DND-41 (cell line): ENCODE measurements around the gene AGPAT3.

Experiments used
- ATAC-seq: fragments of 200-7000 bp; cut with Tn5 transposase; 3 replicates; pipeline ENCODE4 v1.9.1; 2021; ENCODE audit warnings: low read depth; ENCODE audit not compliant: insufficient read depth
- DNase-seq: peaks from one replicate; pipeline ENCODE4 v3.0.0-alpha.2; 2020
- H2AFZ ChIP-seq: 2 replicates; pipeline ENCODE4 v1.6.0; 2012; ENCODE audit warnings: low read depth, low read length
- H3K27ac ChIP-seq: 2 replicates; pipeline ENCODE4 v1.5.1; 2012; ENCODE audit warnings: low read length, inconsistent platforms
- H3K27me3 ChIP-seq: fragments of 200-600 bp; sonication (generic); 2 replicates; pipeline ENCODE4 v1.6.0; 2012; ENCODE audit warnings: low read length, mild to moderate bottlenecking, inconsistent platforms; ENCODE audit not compliant: insufficient read depth, poor library complexity
- H3K36me3 ChIP-seq: 2 replicates; pipeline ENCODE4 v1.5.1; 2012; ENCODE audit warnings: low read length, inconsistent platforms; ENCODE audit not compliant: insufficient read depth
- H3K4me1 ChIP-seq: 2 replicates; pipeline ENCODE4 v1.5.1; 2012; ENCODE audit warnings: mild to moderate bottlenecking, low read length; ENCODE audit not compliant: insufficient read depth
- H3K4me2 ChIP-seq: 2 replicates; pipeline ENCODE4 v1.6.0; 2012; ENCODE audit warnings: mild to moderate bottlenecking, moderate library complexity, low read length, inconsistent platforms; ENCODE audit not compliant: insufficient read depth
- H3K4me3 ChIP-seq, 2 experiments: fragments of 200-600 bp in 1 of 2; shearing (Covaris generic) in 1 of 2; 2 replicates each; pipeline ENCODE4 v1.5.1; 2012 to 2016; ENCODE audit warnings: inconsistent platforms in 2 of 2, low read length in 2 of 2, mild to moderate bottlenecking in 2 of 2, low read depth in 1 of 2, moderate library complexity in 1 of 2
- H3K79me2 ChIP-seq: 2 replicates; pipeline ENCODE4 v1.6.0; 2012; ENCODE audit warnings: low read length, inconsistent platforms; ENCODE audit not compliant: insufficient read depth
- H3K9ac ChIP-seq: 2 replicates; pipeline ENCODE4 v1.6.0; 2012; ENCODE audit warnings: low read depth, mild to moderate bottlenecking, inconsistent platforms, low read length, moderate library complexity
- H3K9me3 ChIP-seq: 2 replicates; pipeline ENCODE4 v1.5.1; 2012; ENCODE audit warnings: low read length, moderate library complexity, mild to moderate bottlenecking, inconsistent platforms; ENCODE audit not compliant: insufficient read depth, severe bottlenecking
- H4K20me1 ChIP-seq: 2 replicates; pipeline ENCODE4 v1.6.0; 2012; ENCODE audit warnings: low read length; ENCODE audit not compliant: insufficient read depth
- EZH2 ChIP-seq: IDR thresholded peaks from 3 replicates; pipeline ENCODE4 v1.6.1; 2012; ENCODE audit warnings: borderline replicate concordance, low read depth, mild to moderate bottlenecking, moderate library complexity, low read length, inconsistent platforms; ENCODE audit not compliant: severe bottlenecking
- TF ChIP-seq, protein P1 (sequence below): IDR thresholded peaks from 2 replicates; pipeline ENCODE4 v1.5.1; 2012; ENCODE audit warnings: borderline replicate concordance, low read length, moderate library complexity, mild to moderate bottlenecking; ENCODE audit not compliant: poor library complexity, severe bottlenecking; ENCODE audit errors: extremely low read depth

Gene AGPAT3

DNA sequence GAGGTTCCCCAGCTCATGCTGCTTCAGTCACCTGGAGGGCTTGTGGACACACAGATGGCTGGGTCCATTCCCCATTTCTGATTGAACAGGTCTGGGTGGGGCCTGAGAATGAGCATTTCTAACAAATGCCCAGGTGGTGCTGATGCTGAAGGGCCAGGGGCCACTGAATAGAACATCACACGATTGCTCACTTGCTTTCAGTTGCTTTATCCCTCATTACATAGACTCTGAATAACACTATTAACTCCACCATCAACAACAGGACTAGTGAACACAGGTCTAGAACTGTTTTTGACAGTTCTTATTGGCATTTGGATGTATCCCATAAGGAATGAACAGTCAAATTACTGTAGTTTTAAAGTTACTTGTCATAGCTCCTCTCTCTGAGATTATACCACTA is 159.2 kb downstream of the AGPAT3 start:
- no peak overlapping the region for H2AFZ ChIP-seq
- no peak overlapping the region for H3K9ac ChIP-seq
- TF ChIP-seq EZH2: no peak
- TF ChIP-seq, protein P1, sequence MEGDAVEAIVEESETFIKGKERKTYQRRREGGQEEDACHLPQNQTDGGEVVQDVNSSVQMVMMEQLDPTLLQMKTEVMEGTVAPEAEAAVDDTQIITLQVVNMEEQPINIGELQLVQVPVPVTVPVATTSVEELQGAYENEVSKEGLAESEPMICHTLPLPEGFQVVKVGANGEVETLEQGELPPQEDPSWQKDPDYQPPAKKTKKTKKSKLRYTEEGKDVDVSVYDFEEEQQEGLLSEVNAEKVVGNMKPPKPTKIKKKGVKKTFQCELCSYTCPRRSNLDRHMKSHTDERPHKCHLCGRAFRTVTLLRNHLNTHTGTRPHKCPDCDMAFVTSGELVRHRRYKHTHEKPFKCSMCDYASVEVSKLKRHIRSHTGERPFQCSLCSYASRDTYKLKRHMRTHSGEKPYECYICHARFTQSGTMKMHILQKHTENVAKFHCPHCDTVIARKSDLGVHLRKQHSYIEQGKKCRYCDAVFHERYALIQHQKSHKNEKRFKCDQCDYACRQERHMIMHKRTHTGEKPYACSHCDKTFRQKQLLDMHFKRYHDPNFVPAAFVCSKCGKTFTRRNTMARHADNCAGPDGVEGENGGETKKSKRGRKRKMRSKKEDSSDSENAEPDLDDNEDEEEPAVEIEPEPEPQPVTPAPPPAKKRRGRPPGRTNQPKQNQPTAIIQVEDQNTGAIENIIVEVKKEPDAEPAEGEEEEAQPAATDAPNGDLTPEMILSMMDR: no peak
- H3K4me2 ChIP-seq: no peak overlapping the region
- ATAC-seq (no peak), DNase-seq (no peak)
- H3K4me1 ChIP-seq: peaks cover 9% of the 10 kb centered on the region
- no peaks in the 10 kb centered on the region for H3K9me3 ChIP-seq
- H4K20me1 ChIP-seq: peaks cover 85% of the 10 kb centered on the region
- no peaks in the 10 kb centered on the region for H3K27me3 ChIP-seq
- H3K79me2 ChIP-seq: peaks cover 97% of the 10 kb centered on the region
- H3K36me3 ChIP-seq: no peaks in the 10 kb centered on the region
- H3K27ac ChIP-seq: no peak overlapping the region
- no peak overlapping the region for H3K4me3 ChIP-seq

- Histone ChIP-seq H3K9ac (no peak overlapping the region), H3K27me3 (no peaks in the 10 kb centered on the region), H3K9me3 (no peaks in the 10 kb centered on the region), H3K27ac (no peak overlapping the region), H3K79me2 (peaks cover 97% of the 10 kb centered on the region), H3K4me2 (no peak overlapping the region), H3K36me3 (no peaks in the 10 kb centered on the region), H4K20me1 (peaks cover 85% of the 10 kb centered on the region), H2AFZ (no peak overlapping the region), H3K4me1 (peaks cover 3% of the 10 kb centered on the region; the same call in 1 of the 2 replicates), H3K4me3 (no peak overlapping the region)
- ATAC-seq (no peak), DNase-seq (no peak)
- TF ChIP-seq EZH2: no peak
- TF ChIP-seq, protein P1: no peak
These were observed 159.9 kb downstream of the AGPAT3 start for GRCh38 chr21:44024887-44025353.

DNA sequence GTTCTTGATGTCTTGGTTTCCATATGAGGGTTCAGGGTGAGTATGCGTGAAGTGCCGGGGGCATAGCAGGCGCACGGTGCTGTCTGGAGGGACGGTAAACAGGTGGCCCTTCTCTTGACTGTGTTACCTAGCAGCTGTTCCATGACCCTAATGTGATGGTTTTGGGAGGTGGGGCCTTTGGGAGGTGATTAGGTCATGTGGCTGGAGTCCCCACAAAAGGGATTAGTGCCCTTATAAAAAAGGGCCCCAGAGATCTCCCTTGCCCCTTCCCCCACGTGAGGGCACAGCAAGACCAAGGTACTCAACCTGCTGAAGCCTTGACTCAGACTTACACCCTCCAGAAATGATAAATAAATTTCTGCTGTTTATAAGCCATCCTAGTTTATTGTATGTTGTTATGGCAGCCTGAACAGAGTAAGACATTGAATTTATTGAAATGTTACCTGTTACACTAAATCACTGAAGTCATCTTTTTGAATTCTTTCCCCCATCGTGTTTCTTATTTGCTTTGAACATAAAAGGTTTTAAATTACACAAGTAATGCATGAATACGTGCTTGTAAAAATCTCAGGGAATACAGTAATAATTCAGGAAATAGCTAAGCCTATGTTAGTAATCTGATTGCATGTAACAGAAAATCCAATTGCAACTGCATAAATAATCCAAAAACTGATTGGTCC is 162.7 kb downstream of the AGPAT3 start:
- no peak overlapping the region for H3K9ac ChIP-seq
- no peak overlapping the region for H3K4me3 ChIP-seq
- peaks cover 81% of the 10 kb centered on the region for H4K20me1 ChIP-seq
- H3K27ac ChIP-seq: no peak overlapping the region
- no peaks in the 10 kb centered on the region for H3K4me1 ChIP-seq
- peaks cover 13% of the 10 kb centered on the region for H3K36me3 ChIP-seq
- no peak for ATAC-seq
- no peak overlapping the region for H3K4me2 ChIP-seq
- no peaks in the 10 kb centered on the region for H3K27me3 ChIP-seq
- H3K79me2 ChIP-seq: peaks cover 97% of the 10 kb centered on the region
- H3K9me3 ChIP-seq: no peaks in the 10 kb centered on the region
- DNase-seq: no peak
- no peak overlapping the region for H2AFZ ChIP-seq
- no peak for TF ChIP-seq EZH2

- Histone ChIP-seq H3K4me3 (no peak overlapping the region), H3K4me1 (no peaks in the 10 kb centered on the region), H3K36me3 (peaks cover 18% of the 10 kb centered on the region), H3K4me2 (no peak overlapping the region), H3K79me2 (peaks cover 96% of the 10 kb centered on the region), H3K9ac (no peak overlapping the region), H3K27ac (no peak overlapping the region), H3K27me3 (no peaks in the 10 kb centered on the region), H2AFZ (no peak overlapping the region), H3K9me3 (no peaks in the 10 kb centered on the region), H4K20me1 (peaks cover 78% of the 10 kb centered on the region)
- no peak for TF ChIP-seq EZH2
- TF ChIP-seq, protein P1: no peak
- ATAC-seq: no peak
- DNase-seq: no peak
These were observed 163.2 kb downstream of the AGPAT3 start for GRCh38 chr21:44028287-44028659.
